HepG2 (cell line): ENCODE results near the gene PPP1R1B. TPM values are rescaled to one million over a fixed set of nuclear protein-coding genes. Genes with fewer than 3 reads are reported as not detected.

ENCODE experiments used
- ARHGAP35 ChIP-seq: sonication (generic); formaldehyde crosslinking; IDR thresholded peaks from 2 replicates; pipeline ENCODE4 v1.9.0; 2022; ENCODE audit warnings: mild to moderate bottlenecking, inconsistent platforms, moderate library complexity, missing genetic modification reagents, borderline replicate concordance
- CREM ChIP-seq, 2 experiments: sonication (generic) in 1 of 2; formaldehyde crosslinking in 1 of 2; IDR thresholded peaks; 2 replicates each; pipeline versions ENCODE4 v1.4.0 to v1.6.1; 2016 to 2020; ENCODE audit warnings: antibody characterized with exemption in 1 of 2, mild to moderate bottlenecking in 1 of 2, missing genetic modification reagents in 1 of 2
- DR1 ChIP-seq: sonication (generic); formaldehyde crosslinking; IDR thresholded peaks from 2 replicates; pipeline ENCODE4 v1.8.0; 2021; ENCODE audit warnings: mild to moderate bottlenecking, missing genetic modification reagents, inconsistent platforms
- GABPA ChIP-seq, 2 experiments: IDR thresholded peaks; 2 replicates each; pipeline ENCODE4 v1.6.1; 2011 to 2016; ENCODE audit warnings: low read depth in 2 of 2, low read length in 1 of 2, missing biosample characterization in 1 of 2, missing genetic modification characterization in 1 of 2
- GRHL1 ChIP-seq: sonication (generic); formaldehyde crosslinking; conservative IDR thresholded peaks from 2 replicates; pipeline ENCODE4 v1.8.0; 2022; ENCODE audit warnings: missing genetic modification reagents
- HMGXB4 ChIP-seq, 2 experiments: sonication (generic) in 1 of 2; formaldehyde crosslinking in 1 of 2; IDR thresholded peaks; 2 replicates each; pipeline versions ENCODE4 v1.4.0 to v1.6.1; 2018 to 2020; ENCODE audit warnings: missing genetic modification reagents in 2 of 2, borderline replicate concordance in 1 of 2, low read depth in 1 of 2, mild to moderate bottlenecking in 1 of 2, missing biosample characterization in 1 of 2
- MED1 ChIP-seq: sonication (generic); formaldehyde crosslinking; IDR thresholded peaks from 2 replicates; pipeline ENCODE4 v1.4.0; 2020; ENCODE audit warnings: missing genetic modification reagents
- MIXL1 ChIP-seq: IDR thresholded peaks from 2 replicates; pipeline ENCODE4 v1.6.1; 2016
- NFYB ChIP-seq: sonication (generic); formaldehyde crosslinking; IDR thresholded peaks from 2 replicates; pipeline ENCODE4 v1.4.0; 2020; ENCODE audit warnings: missing genetic modification reagents
- SMAD3 ChIP-seq: sonication (generic); formaldehyde crosslinking; IDR thresholded peaks from 2 replicates; pipeline ENCODE4 v1.4.0; 2020; ENCODE audit warnings: missing genetic modification reagents
- UBTF ChIP-seq: sonication (generic); formaldehyde crosslinking; IDR thresholded peaks from 2 replicates; pipeline ENCODE4 v1.4.0; 2020; ENCODE audit warnings: mild to moderate bottlenecking, missing genetic modification reagents
- ZBTB21 ChIP-seq: sonication (generic); formaldehyde crosslinking; IDR thresholded peaks from 2 replicates; pipeline ENCODE4 v1.4.0; 2020; ENCODE audit warnings: missing genetic modification reagents
- ZNF101 ChIP-seq: sonication (generic); formaldehyde crosslinking; IDR thresholded peaks from 2 replicates; pipeline ENCODE4 v1.4.0; 2020; ENCODE audit warnings: mild to moderate bottlenecking, low read depth, missing genetic modification reagents, borderline replicate concordance
- ZNF160 ChIP-seq: sonication (generic); formaldehyde crosslinking; IDR thresholded peaks from 2 replicates; pipeline ENCODE4 v1.8.0; 2022; ENCODE audit warnings: mild to moderate bottlenecking, inconsistent platforms, missing genetic modification reagents
- ZNF274 ChIP-seq: sonication (generic); formaldehyde crosslinking; IDR thresholded peaks from 2 replicates; pipeline ENCODE4 v1.5.1; 2020; ENCODE audit warnings: mild to moderate bottlenecking, missing genetic modification reagents
- ZNF773 ChIP-seq: sonication (generic); formaldehyde crosslinking; IDR thresholded peaks from 2 replicates; pipeline ENCODE4 v1.4.0; 2020; ENCODE audit warnings: missing genetic modification reagents, borderline replicate concordance
- polyA plus RNA-seq, 8 experiments: library from polyadenylated mRNA; depleted of rRNA in 3 of 8; stranded (reverse) in 7 of 8; unstranded in 1 of 8; fragments of >200 nt; fragmentation: Illumina TruSeq in 4 of 8; extraction: Trizol in 4 of 8; gene quantifications; 2 replicates each; pipeline versions ENCODE4 v1.2.1 to v1.2.3, GENCODE V29; 2011 to 2016; ENCODE audit warnings: low read depth in 4 of 8, missing spikeins in 1 of 8, mixed read lengths in 1 of 8; ENCODE audit not compliant: insufficient read depth in 1 of 8
- total RNA-seq, 5 experiments: library from RNA; depleted of rRNA; stranded (reverse); fragments of >200 nt; fragmentation: Illumina TruSeq; extraction: Trizol; gene quantifications; 2 replicates each; pipeline ENCODE4 v1.2.3, GENCODE V29; 2016; ENCODE audit warnings: low read depth in 1 of 5
- TF ChIP-seq, protein P1 (sequence below): sonication (generic); formaldehyde crosslinking; IDR thresholded peaks from 2 replicates; pipeline ENCODE4 v1.5.1; 2020; ENCODE audit warnings: mild to moderate bottlenecking, missing genetic modification reagents, moderate library complexity

The PPP1R1B gene
- total and polyA plus RNA-seq, 2 of the 13 experiments (the other 11 are each of a cell fraction or from before 2014, with no cell fraction given): 0.08 TPM; not detected in 1

- TF ChIP-seq DR1 (CRISPR knock-in tag) (no peak), SMAD3 (no peak), ZBTB21 (no peak), GRHL1 (CRISPR knock-in tag) (no peak), ZNF160 (CRISPR knock-in tag) (no peak), ARHGAP35 (CRISPR knock-in tag) (no peak), GABPA (IDR thresholded peaks at IDR 0.05; ENCODE audit: low read depth, low read length) (no peak), GABPA (CRISPR knock-in tag; IDR thresholded peaks at IDR 0.05; ENCODE audit: low read depth) (no peak), NFYB (CRISPR knock-in tag) (no peak), MIXL1 (CRISPR knock-in tag) (no peak), CREM (IDR thresholded peaks at IDR 0.05) (no peak), CREM (CRISPR knock-in tag; IDR thresholded peaks at IDR 0.05) (no peak), HMGXB4 (CRISPR knock-in tag; IDR thresholded peaks at IDR 0.05; ENCODE audit: borderline replicate concordance in 1 of 2, low read depth in 1 of 2) (no peak), ZNF773 (CRISPR knock-in tag) (no peak), MED1 (CRISPR knock-in tag) (no peak), UBTF (CRISPR knock-in tag) (0 out of 2 replicates have a peak, but pooled peaks have one; percentile 2), ZNF101 (CRISPR knock-in tag) (no peak), ZNF274 (CRISPR knock-in tag) (no peak)
- TF ChIP-seq, protein P1, sequence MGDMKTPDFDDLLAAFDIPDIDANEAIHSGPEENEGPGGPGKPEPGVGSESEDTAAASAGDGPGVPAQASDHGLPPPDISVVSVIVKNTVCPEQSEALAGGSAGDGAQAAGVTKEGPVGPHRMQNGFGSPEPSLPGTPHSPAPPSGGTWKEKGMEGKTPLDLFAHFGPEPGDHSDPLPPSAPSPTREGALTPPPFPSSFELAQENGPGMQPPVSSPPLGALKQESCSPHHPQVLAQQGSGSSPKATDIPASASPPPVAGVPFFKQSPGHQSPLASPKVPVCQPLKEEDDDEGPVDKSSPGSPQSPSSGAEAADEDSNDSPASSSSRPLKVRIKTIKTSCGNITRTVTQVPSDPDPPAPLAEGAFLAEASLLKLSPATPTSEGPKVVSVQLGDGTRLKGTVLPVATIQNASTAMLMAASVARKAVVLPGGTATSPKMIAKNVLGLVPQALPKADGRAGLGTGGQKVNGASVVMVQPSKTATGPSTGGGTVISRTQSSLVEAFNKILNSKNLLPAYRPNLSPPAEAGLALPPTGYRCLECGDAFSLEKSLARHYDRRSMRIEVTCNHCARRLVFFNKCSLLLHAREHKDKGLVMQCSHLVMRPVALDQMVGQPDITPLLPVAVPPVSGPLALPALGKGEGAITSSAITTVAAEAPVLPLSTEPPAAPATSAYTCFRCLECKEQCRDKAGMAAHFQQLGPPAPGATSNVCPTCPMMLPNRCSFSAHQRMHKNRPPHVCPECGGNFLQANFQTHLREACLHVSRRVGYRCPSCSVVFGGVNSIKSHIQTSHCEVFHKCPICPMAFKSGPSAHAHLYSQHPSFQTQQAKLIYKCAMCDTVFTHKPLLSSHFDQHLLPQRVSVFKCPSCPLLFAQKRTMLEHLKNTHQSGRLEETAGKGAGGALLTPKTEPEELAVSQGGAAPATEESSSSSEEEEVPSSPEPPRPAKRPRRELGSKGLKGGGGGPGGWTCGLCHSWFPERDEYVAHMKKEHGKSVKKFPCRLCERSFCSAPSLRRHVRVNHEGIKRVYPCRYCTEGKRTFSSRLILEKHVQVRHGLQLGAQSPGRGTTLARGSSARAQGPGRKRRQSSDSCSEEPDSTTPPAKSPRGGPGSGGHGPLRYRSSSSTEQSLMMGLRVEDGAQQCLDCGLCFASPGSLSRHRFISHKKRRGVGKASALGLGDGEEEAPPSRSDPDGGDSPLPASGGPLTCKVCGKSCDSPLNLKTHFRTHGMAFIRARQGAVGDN (CRISPR knock-in tag): peak; percentile 27; the same call in 1 of the 2 replicates
Observed at GRCh38 chr17:39678340-39679116, 51.8 kb downstream of the PPP1R1B start (continued).
